ENCODE data around the gene ELF1.

Gene ELF1

GRCh38 chr13:40969169-40969901 lies 49.8 kb downstream of the ELF1 start:
- H2AFZ ChIP-seq, result no peak overlapping the region
- no peaks in the 10 kb centered on the region for H3K27me3 ChIP-seq (ENCODE audit: control insufficient read depth, insufficient read depth, low read length)
- no peaks in the 10 kb centered on the region for H3K36me3 ChIP-seq (ENCODE audit: control insufficient read depth, insufficient read depth, low read length)
- H3K9me3 ChIP-seq (ENCODE audit: control insufficient read depth, low read length), result no peaks in the 10 kb centered on the region
- no peak overlapping the region for H3K4me2 ChIP-seq (ENCODE audit: low read length)
- H3K9ac ChIP-seq, result no peak overlapping the region
- peaks cover 18% of the 10 kb centered on the region for H3K79me2 ChIP-seq
- no peak for TF ChIP-seq CTCF (IDR thresholded peaks at IDR 0.05)
- H3K4me3 ChIP-seq (ENCODE audit: low read depth, low read length), result no peak overlapping the region
- no peak overlapping the region for H3K27ac ChIP-seq
- no peaks in the 10 kb centered on the region for H3K4me1 ChIP-seq

GRCh38 chr13:40968416-40969000 lies 50.6 kb downstream of the ELF1 start:
- Histone ChIP-seq H3K4me3 (ENCODE audit: low read depth, low read length) (no peak overlapping the region), H3K79me2 (peaks cover 20% of the 10 kb centered on the region), H3K27me3 (ENCODE audit: control insufficient read depth, insufficient read depth, low read length) (no peaks in the 10 kb centered on the region), H3K9ac (no peak overlapping the region), H3K4me2 (ENCODE audit: low read length) (no peak overlapping the region), H2AFZ (no peak overlapping the region), H3K36me3 (ENCODE audit: control insufficient read depth, insufficient read depth, low read length) (no peaks in the 10 kb centered on the region), H3K27ac (no peak overlapping the region), H3K9me3 (ENCODE audit: control insufficient read depth, low read length) (no peaks in the 10 kb centered on the region), H3K4me1 (no peaks in the 10 kb centered on the region)
- TF ChIP-seq CTCF (IDR thresholded peaks at IDR 0.05), result no peak

- H3K9me3 ChIP-seq (ENCODE audit: control insufficient read depth, low read length), result no peaks in the 10 kb centered on the region
- TF ChIP-seq CTCF (IDR thresholded peaks at IDR 0.05), result no peak
- H3K79me2 ChIP-seq, result peaks cover 21% of the 10 kb centered on the region
- H3K4me1 ChIP-seq, result no peaks in the 10 kb centered on the region
- H2AFZ ChIP-seq, result no peak overlapping the region
- no peaks in the 10 kb centered on the region for H3K36me3 ChIP-seq (ENCODE audit: control insufficient read depth, insufficient read depth, low read length)
- no peak overlapping the region for H3K4me2 ChIP-seq (ENCODE audit: low read length)
- H3K27me3 ChIP-seq (ENCODE audit: control insufficient read depth, insufficient read depth, low read length), result no peaks in the 10 kb centered on the region
- no peak overlapping the region for H3K4me3 ChIP-seq (ENCODE audit: low read depth, low read length)
- H3K27ac ChIP-seq, result no peak overlapping the region
- H3K9ac ChIP-seq, result no peak overlapping the region
These were observed 52.8 kb downstream of the ELF1 start for GRCh38 chr13:40966298-40966697.

DNA sequence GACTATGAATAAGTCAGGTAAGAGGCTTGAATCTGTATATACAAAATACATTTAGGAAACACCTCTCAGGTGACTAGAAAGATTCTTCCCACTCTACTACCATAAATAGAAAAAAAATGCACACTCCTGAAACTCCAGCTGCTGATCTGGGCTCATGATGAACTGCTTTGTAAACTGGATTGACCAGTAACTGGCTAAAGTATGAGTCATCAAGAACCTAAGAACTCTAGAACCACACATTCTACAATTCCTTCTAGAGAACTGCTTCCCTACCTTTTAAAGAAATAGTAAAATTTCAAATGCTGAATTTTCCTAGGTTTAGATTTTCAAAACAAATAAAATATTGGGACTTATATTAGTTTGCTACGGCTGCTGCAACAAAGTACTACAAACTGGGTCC lies 55.2 kb downstream of the ELF1 start:
- H3K9me3 ChIP-seq (ENCODE audit: control insufficient read depth, low read length), result no peaks in the 10 kb centered on the region
- H3K36me3 ChIP-seq (ENCODE audit: control insufficient read depth, insufficient read depth, low read length), result no peaks in the 10 kb centered on the region
- H3K9ac ChIP-seq, result no peak overlapping the region
- no peaks in the 10 kb centered on the region for H3K4me1 ChIP-seq
- no peak overlapping the region for H2AFZ ChIP-seq
- H3K4me2 ChIP-seq (ENCODE audit: low read length), result no peak overlapping the region
- no peaks in the 10 kb centered on the region for H3K27me3 ChIP-seq (ENCODE audit: control insufficient read depth, insufficient read depth, low read length)
- no peak for TF ChIP-seq CTCF (IDR thresholded peaks at IDR 0.05)
- H3K4me3 ChIP-seq (ENCODE audit: low read depth, low read length), result no peak overlapping the region
- peaks cover 18% of the 10 kb centered on the region for H3K79me2 ChIP-seq
- H3K27ac ChIP-seq, result no peak overlapping the region

DNA sequence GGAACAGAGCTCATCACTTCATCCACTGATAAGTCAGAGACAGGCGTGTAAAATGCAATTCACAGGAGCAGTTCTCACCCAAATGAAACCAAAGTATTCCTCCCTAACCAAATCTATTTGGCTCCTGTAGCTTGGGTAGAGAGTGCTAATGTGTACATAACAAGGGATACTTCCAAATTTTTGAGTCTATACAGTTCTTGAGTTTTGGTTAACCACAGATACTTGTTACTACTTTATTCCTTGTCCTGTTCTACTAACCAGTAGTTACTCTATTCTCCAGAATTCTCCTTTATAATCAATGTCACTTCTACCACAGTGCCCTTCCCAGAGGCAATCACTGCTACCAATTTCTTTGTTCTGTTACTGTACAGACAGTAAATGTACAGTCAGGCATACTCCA lies 57.3 kb downstream of the ELF1 start:
- no peak overlapping the region for H3K4me3 ChIP-seq (ENCODE audit: low read depth, low read length)
- no peak overlapping the region for H2AFZ ChIP-seq
- no peaks in the 10 kb centered on the region for H3K36me3 ChIP-seq (ENCODE audit: control insufficient read depth, insufficient read depth, low read length)
- no peaks in the 10 kb centered on the region for H3K4me1 ChIP-seq
- H3K4me2 ChIP-seq (ENCODE audit: low read length), result no peak overlapping the region
- peaks cover 17% of the 10 kb centered on the region for H3K79me2 ChIP-seq
- H3K9me3 ChIP-seq (ENCODE audit: control insufficient read depth, low read length), result no peaks in the 10 kb centered on the region
- H3K27ac ChIP-seq, result no peak overlapping the region
- H3K9ac ChIP-seq, result no peak overlapping the region
- H3K27me3 ChIP-seq (ENCODE audit: control insufficient read depth, insufficient read depth, low read length), result no peaks in the 10 kb centered on the region
- no peak for TF ChIP-seq CTCF (IDR thresholded peaks at IDR 0.05)

Data from parathyroid adenoma (tissue), 2 donors.